ENCODE results near the gene STX3. TPM values are rescaled to one million over a fixed set of nuclear protein-coding genes. Genes with fewer than 3 reads are reported as not detected.

STX3 gene
- total RNA-seq, 1 experiment from 2014 or later: 82.8 TPM

GRCh38 chr11:59854871-59855270, 99.7 kb downstream of the STX3 start:
- in situ Hi-C loops (cut with HindIII; ENCODE audit: low pct_unique_long_range_greater_than_20kb, low sequenced_read_pairs): no loop called here
- no peak for DNase-seq (ENCODE audit: low read depth, low spot score)

Other genes with a start within 250 kb of the STX3 start
- gene OR4D9, start 243.8 kb upstream of the STX3 start, total RNA-seq (2014; rRNA removed; shearing (Covaris generic)): not detected in 2 replicates
- 17.8 and 21.1 TPM in 2 replicates for gene OSBP, start 139.6 kb upstream of the STX3 start, total RNA-seq (2014; rRNA removed; shearing (Covaris generic))
- gene PATL1, start 86.3 kb upstream of the STX3 start, total RNA-seq (2014; rRNA removed; shearing (Covaris generic)): 18.4 and 21.0 TPM in 2 replicates
- not detected in 2 replicates for gene OR10V1, start 41.5 kb upstream of the STX3 start, total RNA-seq (2014; rRNA removed; shearing (Covaris generic))
- gene MRPL16, start 55.4 kb downstream of the STX3 start, total RNA-seq (2014; rRNA removed; shearing (Covaris generic)): 59.8 and 61.8 TPM in 2 replicates
- gene CBLIF, start 90.1 kb downstream of the STX3 start, total RNA-seq (2014; rRNA removed; shearing (Covaris generic)): 0.55 TPM in 1 of 2 replicates, not detected in the other
- 219 and 227 TPM in 2 replicates for gene TCN1, start 111.1 kb downstream of the STX3 start, total RNA-seq (2014; rRNA removed; shearing (Covaris generic))
- not detected in 2 replicates for gene OOSP3, start 123.4 kb downstream of the STX3 start, total RNA-seq (2014; rRNA removed; shearing (Covaris generic))
- not detected in 2 replicates for gene OOSP1, start 183.1 kb downstream of the STX3 start, total RNA-seq (2014; rRNA removed; shearing (Covaris generic))
- not detected in 2 replicates for gene OOSP4A, start 208.7 kb downstream of the STX3 start, total RNA-seq (2014; rRNA removed; shearing (Covaris generic))

Data from SK-MEL-5 (cell line).